ENCODE results near the gene OR4S2.

OR4S2 gene

GRCh38 chr11:55648027-55648426 lies at the start of gene OR4S2:
Gene OR4S2, plus strand, starts transcription at chr11:55648327. Its CDS starts 2,577 bp downstream, at chr11:55650904.
- in situ Hi-C loops (cut with HindIII; ENCODE audit: low sequenced_read_pairs): no loop called here
- no peak for TF ChIP-seq CTCF (IDR thresholded peaks at IDR 0.05; ENCODE audit: low read depth, low read length, missing control alignments)

GRCh38 chr11:55607545-55607944 lies 40.6 kb upstream of the OR4S2 start, which contains the start of gene OR4C11:
Gene OR4C11, minus strand, starts transcription at chr11:55607645. Its CDS starts 3,272 bp downstream, at chr11:55604373.
- no peak within 1 kb of the TSS for H3K4me3 ChIP-seq (ENCODE audit: low read depth, low read length)
- in situ Hi-C loops (cut with HindIII; ENCODE audit: low sequenced_read_pairs): no loop called here
- no peak for TF ChIP-seq CTCF (IDR thresholded peaks at IDR 0.05; ENCODE audit: low read depth, low read length, missing control alignments)
- no peak for DNase-seq (ENCODE audit: low read depth)

More at GRCh38 chr11:55648027-55648426, at the start of gene OR4S2:
- DNase-seq (ENCODE audit: low read depth): no peak
- no peak within 1 kb of the TSS for H3K4me3 ChIP-seq (ENCODE audit: low read depth, low read length)

GRCh38 chr11:55624531-55624930 lies 23.6 kb upstream of the OR4S2 start:
- in situ Hi-C loops (cut with HindIII; ENCODE audit: low sequenced_read_pairs): no loop called here
- no peak for TF ChIP-seq CTCF (IDR thresholded peaks at IDR 0.05; ENCODE audit: low read depth, low read length, missing control alignments)
- DNase-seq (ENCODE audit: low read depth): no peak
- H3K4me3 ChIP-seq (ENCODE audit: low read depth, low read length): no peak overlapping the region

GRCh38 chr11:55634813-55635212 lies 13.3 kb upstream of the OR4S2 start, which contains the start of gene OR4P4:
Gene OR4P4, plus strand, starts transcription at chr11:55635113.
- H3K4me3 ChIP-seq (ENCODE audit: low read depth, low read length): no peak within 1 kb of the TSS
- in situ Hi-C loops (cut with HindIII; ENCODE audit: low sequenced_read_pairs): no loop called here
- no peak for DNase-seq (ENCODE audit: low read depth)
- no peak for TF ChIP-seq CTCF (IDR thresholded peaks at IDR 0.05; ENCODE audit: low read depth, low read length, missing control alignments)

- no peak overlapping the region for H3K4me3 ChIP-seq (ENCODE audit: low read depth, low read length)
- DNase-seq (ENCODE audit: low read depth): no peak
- in situ Hi-C loops (cut with HindIII; ENCODE audit: low sequenced_read_pairs): no loop called here
- no peak for TF ChIP-seq CTCF (IDR thresholded peaks at IDR 0.05; ENCODE audit: low read depth, low read length, missing control alignments)
Observed at GRCh38 chr11:55652560-55652959, 4.4 kb downstream of the OR4S2 start.

- TF ChIP-seq CTCF (IDR thresholded peaks at IDR 0.05; ENCODE audit: low read depth, low read length, missing control alignments): no peak
- in situ Hi-C loops (cut with HindIII; ENCODE audit: low sequenced_read_pairs): no loop called here
- H3K4me3 ChIP-seq (ENCODE audit: low read depth, low read length): no peak overlapping the region
- no peak for DNase-seq (ENCODE audit: low read depth)
Observed at GRCh38 chr11:55655096-55655495, 7.0 kb downstream of the OR4S2 start.

All from astrocyte of the cerebellum (primary cell).